Activated naive CD4-positive, alpha-beta T cell treated with anti-CD3 and anti-CD28 coated beads, Interleukin-2, amount 50 U/mL, for 24 hours (primary cell): ENCODE data around the gene NUP153.

Experiments used
- H3K27ac Mint-ChIP-seq: one replicate; pipeline ENCODE4 v1.8.0; 2021; ENCODE audit warnings: mild to moderate bottlenecking, mixed read lengths
- H3K27me3 Mint-ChIP-seq: one replicate; pipeline ENCODE4 v1.8.0; 2021; ENCODE audit warnings: mixed read lengths
- H3K36me3 Mint-ChIP-seq: one replicate; pipeline ENCODE4 v1.8.0; 2021; ENCODE audit warnings: mixed read lengths
- H3K4me1 Mint-ChIP-seq: one replicate; pipeline ENCODE4 v1.8.0; 2021; ENCODE audit warnings: mixed read lengths
- H3K4me3 Mint-ChIP-seq: one replicate; pipeline ENCODE4 v1.8.0; 2021; ENCODE audit warnings: mild to moderate bottlenecking, mixed read lengths
- H3K9me3 Mint-ChIP-seq: one replicate; pipeline ENCODE4 v1.8.0; 2021; ENCODE audit warnings: mixed read lengths

NUP153 gene

GRCh38 chr6:17653198-17653882 is 53.4 kb downstream of the NUP153 start:
- H3K36me3 Mint-ChIP-seq = peaks cover 39% of the 10 kb centered on the region
- H3K27ac Mint-ChIP-seq = peak overlapping the region; percentile 47

GRCh38 chr6:17650656-17651309 is 55.9 kb downstream of the NUP153 start:
- Mint-ChIP-seq H3K27me3 (no peaks in the 10 kb centered on the region), H3K4me1 (peaks cover 41% of the 10 kb centered on the region), H3K9me3 (no peaks in the 10 kb centered on the region), H3K27ac (no peak overlapping the region), H3K36me3 (peaks cover 38% of the 10 kb centered on the region), H3K4me3 (no peak overlapping the region)

More at GRCh38 chr6:17653198-17653882, 53.4 kb downstream of the NUP153 start:
- Mint-ChIP-seq H3K4me3 (no peak overlapping the region), H3K27me3 (no peaks in the 10 kb centered on the region), H3K4me1 (peaks cover 46% of the 10 kb centered on the region), H3K9me3 (no peaks in the 10 kb centered on the region)

DNA sequence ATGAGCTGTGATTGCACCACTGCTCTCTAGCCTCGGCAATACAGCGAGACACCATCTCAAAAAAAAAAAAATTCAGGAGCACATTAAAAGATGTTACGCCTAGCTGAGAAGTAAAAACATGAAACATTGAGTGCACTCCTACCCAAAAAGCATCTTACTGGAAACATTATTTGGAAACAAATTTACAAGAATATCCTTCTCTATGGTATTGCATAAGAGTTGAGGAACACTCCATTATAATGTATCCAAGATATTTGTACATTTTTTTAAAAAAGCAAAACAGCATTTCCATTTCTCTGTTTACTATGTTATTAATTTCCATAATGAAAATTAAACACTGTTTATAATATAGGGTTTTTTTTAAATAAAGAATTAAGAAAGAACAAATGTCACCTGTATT is 58.0 kb downstream of the NUP153 start:
- Mint-ChIP-seq H3K9me3 (no peaks in the 10 kb centered on the region), H3K4me3 (no peak overlapping the region), H3K27me3 (no peaks in the 10 kb centered on the region), H3K4me1 (peaks cover 30% of the 10 kb centered on the region), H3K27ac (peak overlapping the region; percentile 8), H3K36me3 (peaks cover 35% of the 10 kb centered on the region)

DNA sequence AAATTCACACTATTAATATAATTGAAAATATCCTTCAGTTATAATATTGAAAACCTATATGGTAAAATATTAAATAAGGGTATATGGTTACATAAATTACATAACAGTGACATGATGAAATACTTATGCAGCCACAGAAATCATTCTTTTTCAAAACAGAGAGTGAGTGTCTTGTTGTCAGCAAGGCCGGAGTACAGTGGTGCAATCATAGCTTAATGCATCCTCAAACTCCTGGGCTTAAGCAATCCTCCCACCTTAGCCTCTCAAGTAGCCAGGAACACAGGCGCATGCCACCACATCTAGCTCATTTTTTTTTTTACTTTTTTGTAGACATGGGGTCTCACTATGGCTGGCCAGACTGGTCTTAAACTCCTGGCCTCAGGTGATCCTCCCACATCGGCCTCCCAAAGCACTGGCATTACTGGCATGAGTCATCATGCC is 66.2 kb downstream of the NUP153 start:
- H3K27ac Mint-ChIP-seq = no peak overlapping the region
- no peaks in the 10 kb centered on the region for H3K27me3 Mint-ChIP-seq
- H3K36me3 Mint-ChIP-seq = peaks cover 31% of the 10 kb centered on the region
- no peaks in the 10 kb centered on the region for H3K9me3 Mint-ChIP-seq
- H3K4me3 Mint-ChIP-seq = no peak overlapping the region
- peaks cover 34% of the 10 kb centered on the region for H3K4me1 Mint-ChIP-seq

DNA sequence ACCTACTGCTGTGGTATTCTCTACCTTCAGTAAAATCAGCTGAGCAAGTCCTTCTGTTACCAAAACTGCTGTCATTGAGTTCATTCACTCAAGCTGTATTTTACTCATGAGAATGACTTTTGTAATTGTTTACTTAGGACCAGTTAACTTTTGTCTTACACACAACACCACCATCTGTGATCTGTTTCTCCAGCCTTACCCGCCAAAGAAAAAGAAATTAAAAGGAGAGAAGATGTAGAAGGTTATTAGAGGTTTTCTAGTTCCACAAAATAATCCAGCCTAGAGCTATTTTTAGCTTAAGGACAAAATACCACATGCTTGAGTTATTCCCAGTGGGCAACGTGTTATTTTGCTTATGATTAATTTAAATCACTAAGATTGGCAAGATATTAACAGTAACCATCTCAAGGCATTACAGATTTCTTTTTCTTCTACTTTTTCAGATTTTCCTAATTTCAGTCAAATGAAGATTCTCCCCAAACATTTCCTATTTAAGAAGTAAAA is 68.5 kb downstream of the NUP153 start:
- Mint-ChIP-seq H3K9me3 (no peaks in the 10 kb centered on the region), H3K27me3 (no peaks in the 10 kb centered on the region), H3K27ac (no peak overlapping the region), H3K4me3 (no peak overlapping the region), H3K4me1 (peaks cover 52% of the 10 kb centered on the region), H3K36me3 (peaks cover 28% of the 10 kb centered on the region)

DNA sequence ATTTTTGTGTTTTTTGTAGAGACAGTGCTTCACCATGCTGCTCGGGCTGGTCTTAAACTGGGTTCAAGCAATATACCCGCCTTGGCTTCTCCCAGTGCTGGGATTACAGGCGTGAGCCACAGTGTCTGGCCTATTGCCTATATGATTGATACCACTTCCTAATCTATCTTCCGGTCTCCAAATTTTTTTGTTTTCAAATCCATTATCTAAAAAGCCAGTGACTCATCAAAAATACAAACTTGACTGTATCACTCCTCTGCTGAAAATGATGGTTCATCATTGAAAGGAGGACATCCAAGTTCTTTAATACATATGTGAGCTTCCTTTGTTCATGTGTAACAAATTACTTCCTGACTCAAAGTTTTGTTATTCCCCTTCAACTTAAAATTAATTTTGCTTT is 71.2 kb downstream of the NUP153 start:
- H3K36me3 Mint-ChIP-seq = peaks cover 28% of the 10 kb centered on the region
- no peak overlapping the region for H3K4me3 Mint-ChIP-seq
- H3K27me3 Mint-ChIP-seq = no peaks in the 10 kb centered on the region
- H3K27ac Mint-ChIP-seq = peak overlapping the region; percentile 71
- H3K9me3 Mint-ChIP-seq = no peaks in the 10 kb centered on the region
- peaks cover 52% of the 10 kb centered on the region for H3K4me1 Mint-ChIP-seq

GRCh38 chr6:17633465-17634188 is 73.1 kb downstream of the NUP153 start:
- Mint-ChIP-seq H3K4me3 (peak overlapping the region; percentile 62), H3K27ac (peak overlapping the region; percentile 75), H3K27me3 (no peaks in the 10 kb centered on the region), H3K36me3 (peaks cover 33% of the 10 kb centered on the region), H3K4me1 (peaks cover 62% of the 10 kb centered on the region), H3K9me3 (no peaks in the 10 kb centered on the region)

GRCh38 chr6:17632934-17633333 is 73.8 kb downstream of the NUP153 start:
- Mint-ChIP-seq H3K27me3 (no peaks in the 10 kb centered on the region), H3K36me3 (peaks cover 29% of the 10 kb centered on the region), H3K4me3 (peak overlapping the region; percentile 2), H3K27ac (peak overlapping the region; percentile 31), H3K4me1 (peaks cover 60% of the 10 kb centered on the region), H3K9me3 (no peaks in the 10 kb centered on the region)

GRCh38 chr6:17630511-17631073 is 76.1 kb downstream of the NUP153 start:
- H3K27ac Mint-ChIP-seq = peak overlapping the region; percentile 12
- H3K36me3 Mint-ChIP-seq = peaks cover 23% of the 10 kb centered on the region
- H3K4me1 Mint-ChIP-seq = peaks cover 42% of the 10 kb centered on the region
- no peaks in the 10 kb centered on the region for H3K9me3 Mint-ChIP-seq
- H3K27me3 Mint-ChIP-seq = no peaks in the 10 kb centered on the region
- no peak overlapping the region for H3K4me3 Mint-ChIP-seq

- peaks cover 22% of the 10 kb centered on the region for H3K36me3 Mint-ChIP-seq
- H3K27ac Mint-ChIP-seq = no peak overlapping the region
- peaks cover 37% of the 10 kb centered on the region for H3K4me1 Mint-ChIP-seq
- H3K27me3 Mint-ChIP-seq = no peaks in the 10 kb centered on the region
- no peak overlapping the region for H3K4me3 Mint-ChIP-seq
- H3K9me3 Mint-ChIP-seq = no peaks in the 10 kb centered on the region
Observed at GRCh38 chr6:17629824-17630510, 76.8 kb downstream of the NUP153 start.

DNA sequence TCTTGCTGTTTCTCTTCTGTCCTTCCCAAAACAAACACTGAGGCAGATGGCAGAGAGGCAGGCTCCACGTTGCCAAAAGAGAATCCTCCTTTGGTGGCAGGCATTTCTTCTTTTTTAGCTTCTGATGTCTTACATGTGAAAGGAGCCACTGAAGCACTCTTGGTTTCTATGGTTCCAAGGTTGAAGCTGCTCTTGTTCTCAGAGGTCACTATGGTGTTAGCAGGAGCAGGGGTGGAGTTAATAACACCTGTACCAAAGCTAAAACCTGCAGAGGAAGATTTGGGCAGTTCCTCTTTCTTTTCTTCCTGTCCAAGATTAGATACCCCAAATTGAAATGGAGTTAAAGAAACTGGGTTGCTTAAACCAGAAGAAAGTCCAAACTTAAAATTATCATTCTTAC is 77.9 kb downstream of the NUP153 start:
- Mint-ChIP-seq H3K4me3 (no peak overlapping the region), H3K4me1 (peaks cover 35% of the 10 kb centered on the region), H3K27me3 (no peaks in the 10 kb centered on the region), H3K27ac (no peak overlapping the region), H3K9me3 (no peaks in the 10 kb centered on the region), H3K36me3 (peaks cover 24% of the 10 kb centered on the region)

DNA sequence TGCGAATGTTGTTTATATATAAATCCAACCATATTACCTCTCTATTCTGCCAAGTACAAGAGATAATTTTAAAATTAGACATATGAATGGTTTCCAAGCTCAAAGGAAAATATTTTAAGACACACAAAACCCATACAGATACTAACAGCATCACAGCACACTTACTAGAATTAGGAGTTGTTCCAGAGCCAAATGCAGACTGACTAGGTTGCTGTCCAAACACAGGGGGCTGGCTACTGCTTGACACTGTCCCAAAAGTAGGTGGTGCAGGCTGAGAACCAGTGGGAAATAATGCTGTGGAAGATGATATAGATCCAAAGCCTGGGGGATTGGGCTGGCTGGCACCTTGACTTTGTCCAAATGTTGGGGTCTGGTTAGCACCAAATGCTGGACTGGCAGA is 82.3 kb downstream of the NUP153 start:
- no peaks in the 10 kb centered on the region for H3K9me3 Mint-ChIP-seq
- H3K36me3 Mint-ChIP-seq = peaks cover 17% of the 10 kb centered on the region
- no peak overlapping the region for H3K4me3 Mint-ChIP-seq
- peaks cover 29% of the 10 kb centered on the region for H3K4me1 Mint-ChIP-seq
- peak overlapping the region; percentile 76 for H3K27ac Mint-ChIP-seq
- H3K27me3 Mint-ChIP-seq = no peaks in the 10 kb centered on the region

DNA sequence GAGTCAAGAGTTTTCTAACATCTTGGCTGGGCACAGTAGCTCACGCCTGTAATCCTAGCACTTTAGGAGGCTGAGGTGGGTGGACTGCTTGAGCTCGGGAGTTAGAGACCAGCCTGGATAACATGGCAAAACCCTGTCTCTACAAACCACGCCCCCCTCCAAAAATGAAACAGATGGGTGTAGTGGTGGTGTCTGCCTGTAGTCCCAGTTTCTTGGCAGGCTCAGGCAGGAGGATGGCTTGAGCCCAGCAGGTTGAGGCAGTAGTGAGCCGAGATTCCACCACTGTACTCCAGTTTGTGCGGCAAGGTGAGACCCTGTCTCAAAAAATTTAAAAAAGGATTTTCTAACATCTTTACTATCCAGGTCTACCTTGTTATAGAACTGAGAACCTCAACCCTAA is 84.6 kb downstream of the NUP153 start:
- Mint-ChIP-seq H3K36me3 (peaks cover 21% of the 10 kb centered on the region), H3K27me3 (no peaks in the 10 kb centered on the region), H3K27ac (peak overlapping the region; percentile 17)

DNA sequence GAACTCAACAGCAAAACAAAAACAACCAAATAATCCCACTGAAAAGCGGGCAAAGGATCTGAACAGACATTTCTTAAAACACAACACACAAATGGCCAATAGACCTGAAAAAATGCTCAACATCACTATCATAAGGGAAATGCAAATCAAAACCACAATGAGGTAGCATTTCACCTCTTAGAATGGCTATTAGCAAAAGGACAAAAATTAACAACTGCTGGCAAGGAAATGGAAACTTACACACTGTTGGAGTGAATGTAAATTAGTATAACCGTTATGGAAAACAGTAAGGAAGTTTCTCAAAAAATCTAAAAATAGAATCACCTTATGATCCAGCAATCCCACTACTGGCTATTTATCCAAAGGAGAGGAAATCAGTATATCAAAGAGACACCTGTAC is 85.7 kb downstream of the NUP153 start:
- no peaks in the 10 kb centered on the region for H3K27me3 Mint-ChIP-seq
- H3K27ac Mint-ChIP-seq = no peak overlapping the region
- peaks cover 22% of the 10 kb centered on the region for H3K36me3 Mint-ChIP-seq
- H3K4me3 Mint-ChIP-seq = no peak overlapping the region
- H3K4me1 Mint-ChIP-seq = peaks cover 34% of the 10 kb centered on the region
- no peaks in the 10 kb centered on the region for H3K9me3 Mint-ChIP-seq

More for the DNA sequence above, 84.6 kb downstream of the NUP153 start:
- peaks cover 34% of the 10 kb centered on the region for H3K4me1 Mint-ChIP-seq
- H3K4me3 Mint-ChIP-seq = no peak overlapping the region
- no peaks in the 10 kb centered on the region for H3K9me3 Mint-ChIP-seq

DNA sequence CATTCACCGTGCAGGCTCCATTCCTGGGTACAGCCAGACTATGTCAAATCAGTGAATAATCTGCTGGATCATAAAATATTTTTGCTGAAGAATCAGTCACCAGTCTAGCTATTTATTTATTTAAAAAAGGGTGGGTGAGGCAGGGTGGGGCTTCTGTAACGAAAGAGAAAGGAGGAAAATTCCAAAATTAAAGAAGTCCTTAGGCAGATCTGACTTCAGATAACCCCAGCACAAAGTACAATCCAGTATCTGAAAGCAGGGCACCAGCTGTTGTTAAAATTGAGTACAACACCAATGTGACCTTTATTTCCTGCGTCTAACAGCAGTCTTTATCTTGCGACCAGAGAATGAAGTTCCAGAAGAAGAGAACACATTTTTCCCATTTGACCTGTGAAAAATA is 90.9 kb downstream of the NUP153 start:
- no peaks in the 10 kb centered on the region for H3K27me3 Mint-ChIP-seq
- no peak overlapping the region for H3K4me3 Mint-ChIP-seq
- H3K36me3 Mint-ChIP-seq = peaks cover 16% of the 10 kb centered on the region
- H3K4me1 Mint-ChIP-seq = peaks cover 13% of the 10 kb centered on the region
- no peak overlapping the region for H3K27ac Mint-ChIP-seq
- no peaks in the 10 kb centered on the region for H3K9me3 Mint-ChIP-seq
